KMS-11 (cell line): ENCODE data around the gene SLC27A4.

Experiments used
- H2AFZ ChIP-seq: fragments of 200-600 bp; sonication (generic); 2 replicates; pipeline ENCODE4 v1.6.1; 2016; ENCODE audit warnings: antibody characterized with exemption, mixed run types, low read depth
- H3K27ac ChIP-seq: fragments of 200-600 bp; sonication (generic); 2 replicates; pipeline ENCODE4 v1.6.1; 2016; ENCODE audit warnings: mild to moderate bottlenecking, mixed run types
- H3K27me3 ChIP-seq: fragments of 200-600 bp; sonication (generic); 2 replicates; pipeline ENCODE4 v1.6.1; 2017; ENCODE audit warnings: mild to moderate bottlenecking, low read depth, mixed run types, moderate library complexity; ENCODE audit not compliant: insufficient read depth
- H3K36me3 ChIP-seq: fragments of 200-600 bp; sonication (generic); 2 replicates; pipeline ENCODE4 v1.6.1; 2017; ENCODE audit warnings: mild to moderate bottlenecking, mixed run types; ENCODE audit not compliant: insufficient read depth
- H3K4me1 ChIP-seq: fragments of 200-600 bp; sonication (generic); 2 replicates; pipeline ENCODE4 v1.6.1; 2016; ENCODE audit warnings: mild to moderate bottlenecking, low read depth, mixed run types; ENCODE audit not compliant: poor library complexity, severe bottlenecking
- H3K4me2 ChIP-seq: fragments of 200-600 bp; sonication (generic); 2 replicates; pipeline ENCODE4 v1.7.0; 2016; ENCODE audit warnings: mild to moderate bottlenecking, mixed run types
- H3K4me3 ChIP-seq: fragments of 200-600 bp; sonication (generic); IDR thresholded peaks from 2 replicates; pipeline ENCODE4 v1.6.1; 2017; ENCODE audit warnings: low read depth, low read length, mixed read lengths; ENCODE audit not compliant: insufficient read depth
- H3K79me2 ChIP-seq: fragments of 200-600 bp; sonication (generic); 2 replicates; pipeline ENCODE4 v1.6.1; 2016; ENCODE audit warnings: low read depth, mixed run types; ENCODE audit not compliant: insufficient read depth
- H3K9ac ChIP-seq: fragments of 200-600 bp; sonication (generic); 2 replicates; pipeline ENCODE4 v1.6.1; 2016; ENCODE audit warnings: mild to moderate bottlenecking, mixed run types
- H4K20me1 ChIP-seq: fragments of 200-600 bp; sonication (generic); 2 replicates; pipeline ENCODE4 v1.6.1; 2016; ENCODE audit warnings: mild to moderate bottlenecking, mixed run types; ENCODE audit not compliant: insufficient read depth
- TF ChIP-seq, protein P1 (sequence below): fragments of 200-600 bp; sonication (generic); conservative IDR thresholded peaks from 2 replicates; pipeline ENCODE4 v1.6.1; 2017; ENCODE audit warnings: low read depth, mild to moderate bottlenecking, antibody characterized with exemption, low read length, moderate library complexity, mixed read lengths

The SLC27A4 gene

DNA sequence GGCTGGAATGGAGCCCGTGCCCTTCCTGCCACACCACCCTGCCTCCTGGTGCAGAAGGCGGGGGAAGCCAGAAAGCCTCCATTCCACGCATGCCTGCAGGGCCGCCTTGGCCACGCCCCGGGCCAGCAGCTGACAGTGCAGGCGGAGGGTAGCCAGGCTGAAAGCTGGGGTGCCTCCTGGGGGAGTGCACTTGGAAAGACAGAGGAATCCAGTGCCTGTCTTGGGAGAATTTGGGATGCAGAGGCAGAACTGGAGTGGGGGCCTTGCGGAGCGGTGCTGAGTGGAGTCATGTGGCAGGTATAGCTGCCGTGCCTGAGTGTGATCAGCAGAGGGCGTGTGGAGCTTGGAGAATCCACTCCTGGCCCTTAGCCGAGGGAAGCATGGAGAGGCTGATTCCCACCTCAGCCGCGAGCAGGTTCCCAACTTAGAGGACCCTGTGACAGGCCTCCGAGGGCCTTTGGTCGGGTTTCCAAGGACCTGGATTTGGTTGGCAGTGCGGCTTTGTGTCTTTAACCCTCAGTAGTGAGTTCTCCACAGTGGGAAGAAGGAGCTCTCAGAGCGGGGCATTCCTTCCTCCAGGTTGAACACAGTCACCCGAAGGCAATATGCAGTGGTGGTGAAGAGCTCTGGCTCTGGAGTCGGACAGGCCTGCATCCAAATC, 21.8 kb downstream of the SLC27A4 start:
- no peak overlapping the region for H3K4me3 ChIP-seq
- H3K4me2 ChIP-seq, result peak overlapping the region; percentile 11; the same call in 1 of the 2 replicates
- no peak overlapping the region for H3K27ac ChIP-seq
- TF ChIP-seq, protein P1, sequence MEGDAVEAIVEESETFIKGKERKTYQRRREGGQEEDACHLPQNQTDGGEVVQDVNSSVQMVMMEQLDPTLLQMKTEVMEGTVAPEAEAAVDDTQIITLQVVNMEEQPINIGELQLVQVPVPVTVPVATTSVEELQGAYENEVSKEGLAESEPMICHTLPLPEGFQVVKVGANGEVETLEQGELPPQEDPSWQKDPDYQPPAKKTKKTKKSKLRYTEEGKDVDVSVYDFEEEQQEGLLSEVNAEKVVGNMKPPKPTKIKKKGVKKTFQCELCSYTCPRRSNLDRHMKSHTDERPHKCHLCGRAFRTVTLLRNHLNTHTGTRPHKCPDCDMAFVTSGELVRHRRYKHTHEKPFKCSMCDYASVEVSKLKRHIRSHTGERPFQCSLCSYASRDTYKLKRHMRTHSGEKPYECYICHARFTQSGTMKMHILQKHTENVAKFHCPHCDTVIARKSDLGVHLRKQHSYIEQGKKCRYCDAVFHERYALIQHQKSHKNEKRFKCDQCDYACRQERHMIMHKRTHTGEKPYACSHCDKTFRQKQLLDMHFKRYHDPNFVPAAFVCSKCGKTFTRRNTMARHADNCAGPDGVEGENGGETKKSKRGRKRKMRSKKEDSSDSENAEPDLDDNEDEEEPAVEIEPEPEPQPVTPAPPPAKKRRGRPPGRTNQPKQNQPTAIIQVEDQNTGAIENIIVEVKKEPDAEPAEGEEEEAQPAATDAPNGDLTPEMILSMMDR, result peak; percentile 80
- H2AFZ ChIP-seq, result peak overlapping the region; percentile 53
- peaks cover 8% of the 10 kb centered on the region for H3K4me1 ChIP-seq
- no peak overlapping the region for H3K9ac ChIP-seq
- no peaks in the 10 kb centered on the region for H4K20me1 ChIP-seq
- no peaks in the 10 kb centered on the region for H3K27me3 ChIP-seq
- no peaks in the 10 kb centered on the region for H3K79me2 ChIP-seq
- no peaks in the 10 kb centered on the region for H3K36me3 ChIP-seq

DNA sequence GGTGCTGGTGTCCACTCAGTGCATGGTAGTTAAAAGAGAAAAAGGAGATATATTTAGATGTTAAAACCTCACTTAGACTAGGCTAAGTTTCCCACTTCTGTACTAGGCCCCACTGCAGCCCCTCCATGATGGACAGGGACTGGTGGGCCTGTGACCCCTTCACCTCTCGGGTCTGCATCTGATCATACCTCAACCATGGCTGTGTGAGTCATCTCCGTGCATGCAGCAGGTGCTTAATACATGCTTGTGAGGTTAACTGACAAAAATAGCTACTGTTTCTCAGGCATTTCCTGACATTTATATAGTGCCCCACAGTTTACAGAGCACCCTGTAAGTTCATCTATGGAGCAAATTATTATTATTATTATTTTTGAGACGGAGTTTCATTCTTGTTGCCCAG, 22.4 kb downstream of the SLC27A4 start:
- TF ChIP-seq, protein P1, result no peak
- no peaks in the 10 kb centered on the region for H3K79me2 ChIP-seq
- no peaks in the 10 kb centered on the region for H4K20me1 ChIP-seq
- no peak overlapping the region for H3K4me3 ChIP-seq
- peak overlapping the region; percentile 11; the same call in 1 of the 2 replicates for H3K4me2 ChIP-seq
- no peaks in the 10 kb centered on the region for H3K27me3 ChIP-seq
- no peak overlapping the region for H3K9ac ChIP-seq
- peaks cover 8% of the 10 kb centered on the region for H3K4me1 ChIP-seq
- H3K27ac ChIP-seq, result no peak overlapping the region
- H3K36me3 ChIP-seq, result no peaks in the 10 kb centered on the region
- 0 out of 2 replicates have a peak overlapping the region, but pooled peaks have one; percentile 53 for H2AFZ ChIP-seq

DNA sequence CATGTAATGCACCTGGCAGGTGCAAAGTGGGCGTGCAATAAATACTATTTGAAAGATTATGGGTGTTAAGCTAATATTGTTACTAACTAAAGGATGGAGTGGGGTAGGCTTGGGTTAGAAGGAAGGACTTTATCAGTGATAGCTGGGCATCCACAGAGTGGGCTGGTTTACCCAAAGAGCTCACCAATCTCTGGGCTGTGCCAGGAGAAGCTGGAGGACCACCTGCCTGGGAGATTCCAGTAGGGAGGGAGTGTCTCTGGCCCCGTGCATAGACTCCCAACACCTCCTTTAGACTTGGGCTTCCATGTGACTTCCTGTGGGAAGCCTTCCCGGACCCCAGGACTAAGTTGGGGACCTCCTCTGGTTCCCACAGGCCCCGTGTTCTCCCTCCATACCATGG, 25.2 kb downstream of the SLC27A4 start:
- Histone ChIP-seq H3K9ac (no peak overlapping the region), H3K79me2 (no peaks in the 10 kb centered on the region), H3K4me1 (peaks cover 14% of the 10 kb centered on the region), H2AFZ (no peak overlapping the region), H3K4me2 (no peak overlapping the region), H4K20me1 (no peaks in the 10 kb centered on the region), H3K36me3 (no peaks in the 10 kb centered on the region), H3K4me3 (no peak overlapping the region), H3K27ac (no peak overlapping the region), H3K27me3 (no peaks in the 10 kb centered on the region)
- TF ChIP-seq, protein P1, result no peak

DNA sequence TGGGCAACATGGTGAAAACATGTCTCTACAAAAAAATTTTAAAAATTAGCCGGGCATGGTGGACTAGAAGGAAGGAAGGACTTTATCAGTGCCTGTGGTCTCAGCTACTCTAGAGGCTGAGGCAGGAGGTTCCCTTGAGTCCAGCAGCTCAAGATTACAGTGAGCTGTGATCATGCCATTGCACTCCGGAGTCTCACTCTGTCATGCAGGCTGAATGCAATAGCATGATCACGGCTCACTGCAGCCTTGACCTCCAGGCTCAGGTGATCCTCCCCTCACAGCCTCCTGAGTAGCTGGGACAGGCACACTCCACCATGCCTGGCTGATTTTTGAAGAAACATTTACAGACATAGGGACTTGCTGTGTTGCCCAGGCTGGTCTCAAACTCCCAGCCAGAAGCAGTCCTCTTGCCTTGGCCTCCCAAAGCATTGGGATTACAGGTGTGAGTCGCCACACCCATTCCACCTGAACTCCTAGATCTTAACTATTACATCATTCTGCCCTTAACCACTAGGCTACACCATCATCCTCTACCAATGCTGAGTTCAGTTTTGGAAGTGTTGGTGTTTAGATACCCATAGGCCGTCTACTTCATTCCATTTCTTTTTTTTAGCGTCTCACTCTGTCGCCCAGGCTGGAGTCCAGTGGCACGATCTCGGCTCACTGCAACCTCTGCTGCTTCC, 28.8 kb downstream of the SLC27A4 start:
- Histone ChIP-seq H3K36me3 (no peaks in the 10 kb centered on the region), H4K20me1 (no peaks in the 10 kb centered on the region), H3K27ac (no peak overlapping the region), H3K79me2 (peaks cover 27% of the 10 kb centered on the region), H3K27me3 (no peaks in the 10 kb centered on the region), H3K9ac (no peak overlapping the region), H3K4me1 (peaks cover 15% of the 10 kb centered on the region), H3K4me2 (no peak overlapping the region), H3K4me3 (no peak overlapping the region), H2AFZ (no peak overlapping the region)
- TF ChIP-seq, protein P1, result no peak
